Prostate gland (tissue), 2 donors: ENCODE measurements around the gene EGLN2.

Source experiments
- CTCF ChIP-seq, 4 experiments: fragments of 200-600 bp in 2 of 4; fragments of 450-650 bp in 2 of 4; sonication (generic) in 2 of 4; IDR thresholded peaks; 1 replicate in 3 of 4; 2 replicates in 1 of 4; pipeline ENCODE4 v1.5.1; 2016 to 2019; ENCODE audit warnings: antibody characterized with exemption in 4 of 4, mild to moderate bottlenecking in 2 of 4, moderate library complexity in 2 of 4
- POLR2A ChIP-seq: fragments of 450-650 bp; IDR thresholded peaks from one replicate; pipeline ENCODE4 v1.6.1; 2016; ENCODE audit warnings: antibody characterized with exemption, mild to moderate bottlenecking

- TF ChIP-seq CTCF (IDR thresholded peaks at IDR 0.05) (no peak), POLR2A (no peak)
These were observed 12.6 kb upstream of the EGLN2 start for GRCh38 chr19:40786060-40787037.
